Psoas muscle (tissue), 8 donors: ENCODE data around the gene HASPIN. TPM values are rescaled to one million over a fixed set of nuclear protein-coding genes. Genes with fewer than 3 reads are reported as not detected.
A peak's percentile ranks its signal among the peaks of the same experiment; 100 is the strongest.

Source experiments
- ATAC-seq, 4 donors: fragments of 200-7000 bp; cut with Tn5 transposase; one replicate each; pipeline ENCODE4 v1.9.1; 2020; ENCODE audit warnings: moderate library complexity in 3 of 4, mild to moderate bottlenecking in 2 of 4
- DNase-seq, 2 donors: peaks; one replicate each; pipeline ENCODE4 v3.0.0-alpha.2; 2020
- H3K27ac ChIP-seq: fragments of 200-600 bp; one replicate; pipeline ENCODE4 v1.8.0; 2022
- H3K27me3 ChIP-seq, 3 donors: fragments of 200-600 bp in 1 of 3; one replicate each; pipeline versions ENCODE4 v1.6.1 to v1.8.0; 2013 to 2022; ENCODE audit warnings: low read length in 2 of 3, mild to moderate bottlenecking in 2 of 3, moderate library complexity in 1 of 3; ENCODE audit not compliant: insufficient read depth in 3 of 3
- H3K36me3 ChIP-seq, 2 donors: fragments of 200-600 bp in 1 of 2; one replicate each; pipeline versions ENCODE4 v1.6.1 to v1.8.0; 2013 to 2022; ENCODE audit warnings: low read depth in 1 of 2, mild to moderate bottlenecking in 1 of 2, moderate library complexity in 1 of 2; ENCODE audit not compliant: insufficient read depth in 1 of 2
- H3K4me1 ChIP-seq: fragments of 200-600 bp; one replicate; pipeline ENCODE4 v1.8.0; 2022
- H3K4me3 ChIP-seq: fragments of 200-600 bp; one replicate; pipeline ENCODE4 v1.8.0; 2022; ENCODE audit warnings: mild to moderate bottlenecking
- H3K9me3 ChIP-seq: fragments of 200-600 bp; one replicate; pipeline ENCODE4 v1.8.0; 2022
- CTCF ChIP-seq: fragments of 200-600 bp; IDR thresholded peaks from one replicate; pipeline ENCODE4 v1.8.0; 2022; ENCODE audit warnings: antibody characterized with exemption
- WGBS, 3 donors: extraction: QIAGEN DNeasy Blood & Tissue Kit; methylation state at CpG; one replicate each; pipeline versions ENCODE4 v1.1.6 to v1.1.7; 2013; 5-methylcytosine and 5-hydroxymethylcytosine counted together
- intact Hi-C, 2 donors: fragments of 100-400 bp; cut with DNase I; formaldehyde crosslinking; loops; one replicate each; pipeline versions ENCODE4 v1.11.0 to v1.14.2; 2022
- polyA plus RNA-seq, 3 donors: library from polyadenylated mRNA; stranded (reverse); fragments of 200-250 nt; gene quantifications; one replicate each; pipeline ENCODE4 v1.2.3, GENCODE V29; 2013
- total RNA-seq, 4 donors: library from RNA; stranded (reverse); fragmentation: NEBNext Ultra II Directional in 2 of 4; extraction: Animal tissue kit (Norgen Biotek cat#: 25700) in 2 of 4; gene quantifications; one replicate each; pipeline versions ENCODE4 v1.2.1 to v1.2.4, GENCODE V29; 2021 to 2023
- donor health status: healthy with polysubstance abuse.
- donor health status: DM: no; HTN: no; CAD: no; lungs with moderate emphysema.
- donor health status: Bipolar disorder and iron deficiency.
- donor health status: healthy.
- donor health status: DM: yes; HTN: yes; CAD: no.
- donor health status: DM: no; HTN: no; CAD: no.
- donor health status: DM: no; HTN: no; CAD: no.
- donor health status: DM: yes; HTN: yes; CAD: no.

Gene HASPIN
- total and polyA plus RNA-seq, 7 donors, result 0.15 to 2.7 (median 1.1) TPM

- intact Hi-C loops, result no loop called here
- ATAC-seq (no peak), DNase-seq (no peak)
- no peaks in the 10 kb centered on the region for H3K4me1 ChIP-seq
- no peaks in the 10 kb centered on the region for H3K9me3 ChIP-seq
- H3K4me3 ChIP-seq, result no peak overlapping the region
- TF ChIP-seq CTCF, result no peak
- H3K36me3 ChIP-seq, result no peaks in the 10 kb centered on the region
- no peaks in the 10 kb centered on the region for H3K27me3 ChIP-seq
- no peak overlapping the region for H3K27ac ChIP-seq
- WGBS, 3 donors, result 94 to 96% (median 94%) methylated on average over 8 of the region's 8 CpGs
These were observed 43.1 kb downstream of the HASPIN start for GRCh38 chr17:3766779-3767178.

GRCh38 chr17:3768341-3768740 is 44.6 kb downstream of the HASPIN start:
- DNase-seq, result no peak
- no peak overlapping the region for H3K4me3 ChIP-seq
- no peaks in the 10 kb centered on the region for H3K4me1 ChIP-seq
- 89 to 91% (median 89%) methylated on average over 9 of the region's 9 CpGs for WGBS, 3 donors
- no peak for TF ChIP-seq CTCF
- intact Hi-C loops, result no loop called here
- no peaks in the 10 kb centered on the region for H3K9me3 ChIP-seq
- peaks cover 0 to 3% (median 0%) of the 10 kb centered on the region in 3 donors for H3K27me3 ChIP-seq
- H3K27ac ChIP-seq, result no peak overlapping the region
- H3K36me3 ChIP-seq, result no peaks in the 10 kb centered on the region
- no peak for ATAC-seq

GRCh38 chr17:3768769-3769168 is 45.1 kb downstream of the HASPIN start:
- no peak for TF ChIP-seq CTCF
- WGBS, 3 donors, result 52 to 64% (median 59%) methylated on average over 8 of the region's 8 CpGs
- intact Hi-C loops, result no loop called here

GRCh38 chr17:3770466-3770865 is 46.8 kb downstream of the HASPIN start:
- no peaks in the 10 kb centered on the region for H3K9me3 ChIP-seq
- H3K4me1 ChIP-seq, result no peaks in the 10 kb centered on the region
- no peaks in the 10 kb centered on the region for H3K36me3 ChIP-seq
- DNase-seq (no peak), ATAC-seq (peak in 1 of 4 donors; percentile 25)
- WGBS, 3 donors, result 45 to 55% (median 48%) methylated on average over 7 to 8 of the region's 8 CpGs
- intact Hi-C loops, result no loop called here
- no peak overlapping the region for H3K4me3 ChIP-seq
- no peak overlapping the region for H3K27ac ChIP-seq
- TF ChIP-seq CTCF, result no peak
- peaks cover 0 to 3% (median 0%) of the 10 kb centered on the region in 3 donors for H3K27me3 ChIP-seq

More at GRCh38 chr17:3768769-3769168, 45.1 kb downstream of the HASPIN start:
- Histone ChIP-seq H3K4me1 (no peaks in the 10 kb centered on the region), H3K36me3 (no peaks in the 10 kb centered on the region), H3K27ac (no peak overlapping the region), H3K9me3 (no peaks in the 10 kb centered on the region), H3K27me3 (peaks cover 0 to 3% (median 0%) of the 10 kb centered on the region in 3 donors), H3K4me3 (no peak overlapping the region)
- no peak for ATAC-seq
- DNase-seq, result no peak

GRCh38 chr17:3771140-3771539 is 47.4 kb downstream of the HASPIN start:
- no peak overlapping the region for H3K4me3 ChIP-seq
- no peaks in the 10 kb centered on the region for H3K36me3 ChIP-seq
- DNase-seq (no peak), ATAC-seq (no peak)
- peaks cover 0 to 3% (median 0%) of the 10 kb centered on the region in 3 donors for H3K27me3 ChIP-seq
- no peak overlapping the region for H3K27ac ChIP-seq
- WGBS, 3 donors, result 52 to 59% (median 58%) methylated on average over 16 of the region's 16 CpGs
- no peaks in the 10 kb centered on the region for H3K4me1 ChIP-seq
- intact Hi-C loops, result no loop called here
- no peaks in the 10 kb centered on the region for H3K9me3 ChIP-seq
- TF ChIP-seq CTCF, result no peak
